MCF 10A (cell line): ENCODE data around the gene NOP14. TPM values are rescaled to one million over a fixed set of nuclear protein-coding genes. Genes with fewer than 3 reads are reported as not detected.

Source experiments
- BruUV-seq: library from RNA; stranded (reverse); fragments of 400-500 nt; replicated peaks from 2 replicates; lab custom pipeline; 2021; lab: Mats Ljungman, UMichigan
- CTCF ChIA-PET: fragments of 300-600 bp; sonication (Branson Sonifier 250); formaldehyde crosslinking; extraction: SDS; loops from one replicate; lab custom pipeline; 2021; ENCODE audit warnings: antibody characterized with exemption, inconsistent platforms; lab: Yijun Ruan, JAX
- POLR2A ChIA-PET: fragments of 300-600, 350-650 bp; sonication (Branson Sonifier 250); formaldehyde crosslinking; extraction: SDS; loops from one replicate; lab custom pipeline; 2020; ENCODE audit warnings: antibody characterized with exemption, inconsistent platforms; lab: Yijun Ruan, JAX
- DNase-seq: peaks from one replicate; pipeline ENCODE4 v3.0.0-alpha.2; 2018; ENCODE audit not compliant: unreplicated experiment
- H3K27ac Mint-ChIP-seq: one replicate; pipeline ENCODE4 v1.8.0; 2022; ENCODE audit warnings: mild to moderate bottlenecking, low read depth, mixed read lengths; ENCODE audit not compliant: unreplicated experiment
- H3K27me3 Mint-ChIP-seq: one replicate; pipeline ENCODE4 v1.8.0; 2022; ENCODE audit warnings: mixed read lengths; ENCODE audit not compliant: insufficient read depth, unreplicated experiment
- H3K36me3 Mint-ChIP-seq: one replicate; pipeline ENCODE4 v1.8.0; 2022; ENCODE audit warnings: mild to moderate bottlenecking, moderate library complexity, mixed read lengths; ENCODE audit not compliant: insufficient read depth, unreplicated experiment
- H3K4me1 Mint-ChIP-seq: one replicate; pipeline ENCODE4 v1.8.0; 2022; ENCODE audit warnings: mixed read lengths; ENCODE audit not compliant: insufficient read depth, unreplicated experiment
- H3K4me3 Mint-ChIP-seq: one replicate; pipeline ENCODE4 v1.8.0; 2022; ENCODE audit warnings: mild to moderate bottlenecking, moderate library complexity, mixed read lengths; ENCODE audit not compliant: unreplicated experiment
- H3K9me3 Mint-ChIP-seq: one replicate; pipeline ENCODE4 v1.8.0; 2022; ENCODE audit warnings: mixed read lengths; ENCODE audit not compliant: unreplicated experiment
- CTCF ChIP-seq: fragments of 200-600 bp; IDR thresholded peaks from one replicate; pipeline ENCODE4 v1.8.0; 2022; ENCODE audit warnings: antibody characterized with exemption, mild to moderate bottlenecking; ENCODE audit not compliant: unreplicated experiment
- intact Hi-C: fragments of 100-400 bp; cut with micrococcal nuclease; formaldehyde crosslinking; loops from 2 replicates; pipeline ENCODE4 v1.14.1; 2022
- total RNA-seq: library from RNA; stranded (reverse); gene quantifications from 2 replicates; pipeline ENCODE4 v1.2.3, GENCODE V29; 2022

NOP14 gene
- total RNA-seq, 1 experiment from 2014 or later = 65.6 TPM

- DNase-seq = no peak
- BruUV-seq = no TSS peak
- Mint-ChIP-seq H3K9me3 (no peaks in the 10 kb centered on the region), H3K27me3 (no peaks in the 10 kb centered on the region), H3K4me1 (no peaks in the 10 kb centered on the region), H3K4me3 (no peak overlapping the region), H3K27ac (no peak overlapping the region), H3K36me3 (peaks cover 63% of the 10 kb centered on the region)
- intact Hi-C loops = no loop called here
- CTCF ChIA-PET = interaction anchor here (0.6 to 1.4 kb wide), 4 partner anchors 18 to 128 kb away, joined by 3 to 4 read pairs (median 3); no protein-coding TSS in a partner anchor
- no peak for TF ChIP-seq CTCF
- POLR2A ChIA-PET = interaction anchor here (0.6 kb wide), 1 partner anchor 34 kb away, joined by 3 read pairs; no protein-coding TSS in a partner anchor
Measured at GRCh38 chr4:2891294-2891693, 71.9 kb downstream of the NOP14 start.

GRCh38 chr4:2888886-2889285 lies 74.3 kb downstream of the NOP14 start:
- no peak overlapping the region for H3K27ac Mint-ChIP-seq
- H3K4me3 Mint-ChIP-seq = no peak overlapping the region
- no peak for DNase-seq
- intact Hi-C loops = no loop called here
- no peaks in the 10 kb centered on the region for H3K27me3 Mint-ChIP-seq
- BruUV-seq = no TSS peak
- CTCF ChIA-PET = interaction anchor here (0.6 to 0.7 kb wide), 2 partner anchors 28 to 88 kb away, joined by 3 read pairs; no protein-coding TSS in a partner anchor
- no peaks in the 10 kb centered on the region for H3K9me3 Mint-ChIP-seq
- no peaks in the 10 kb centered on the region for H3K4me1 Mint-ChIP-seq
- H3K36me3 Mint-ChIP-seq = peaks cover 60% of the 10 kb centered on the region
- no peak for TF ChIP-seq CTCF
- POLR2A ChIA-PET = no interaction called here

Other genes with a start within 250 kb of the NOP14 start
- 40.5 and 46.1 TPM in 2 replicates for gene TNIP2, start 207.1 kb downstream of the NOP14 start, total RNA-seq
- gene SH3BP2, start 170.3 kb downstream of the NOP14 start, total RNA-seq = 48.4 and 57.9 TPM in 2 replicates
- gene ADD1, start 119.6 kb downstream of the NOP14 start, total RNA-seq = 131 and 161 TPM in 2 replicates
- gene GRK4, start 165 bp upstream of the NOP14 start, total RNA-seq = 4.5 and 5.9 TPM in 2 replicates
- not detected in 2 replicates for gene HTT-AS, start 111.1 kb upstream of the NOP14 start, total RNA-seq
- gene HTT, start 111.3 kb upstream of the NOP14 start, total RNA-seq = 47.4 and 54.4 TPM in 2 replicates